Peyer's patch (tissue), 4 donors: ENCODE measurements around the gene HVCN1.

ENCODE experiments used
- POLR2A ChIP-seq, 2 donors: fragments of 450-650 bp; IDR thresholded peaks; one replicate each; pipeline ENCODE4 v1.5.1; 2017; ENCODE audit warnings: antibody characterized with exemption in 2 of 2, mild to moderate bottlenecking in 2 of 2, moderate library complexity in 2 of 2
- TF ChIP-seq, protein P1 (sequence below), 6 experiments: fragments of 450-650 bp in 4 of 6; fragments of 200-600 bp in 2 of 6; sonication (generic) in 1 of 6; IDR thresholded peaks; one replicate each; pipeline ENCODE4 v1.5.1; 2017 to 2019; ENCODE audit warnings: antibody characterized with exemption in 6 of 6, mild to moderate bottlenecking in 3 of 6, moderate library complexity in 1 of 6

- no peak for TF ChIP-seq POLR2A (IDR thresholded peaks at IDR 0.05)
- TF ChIP-seq, protein P1, sequence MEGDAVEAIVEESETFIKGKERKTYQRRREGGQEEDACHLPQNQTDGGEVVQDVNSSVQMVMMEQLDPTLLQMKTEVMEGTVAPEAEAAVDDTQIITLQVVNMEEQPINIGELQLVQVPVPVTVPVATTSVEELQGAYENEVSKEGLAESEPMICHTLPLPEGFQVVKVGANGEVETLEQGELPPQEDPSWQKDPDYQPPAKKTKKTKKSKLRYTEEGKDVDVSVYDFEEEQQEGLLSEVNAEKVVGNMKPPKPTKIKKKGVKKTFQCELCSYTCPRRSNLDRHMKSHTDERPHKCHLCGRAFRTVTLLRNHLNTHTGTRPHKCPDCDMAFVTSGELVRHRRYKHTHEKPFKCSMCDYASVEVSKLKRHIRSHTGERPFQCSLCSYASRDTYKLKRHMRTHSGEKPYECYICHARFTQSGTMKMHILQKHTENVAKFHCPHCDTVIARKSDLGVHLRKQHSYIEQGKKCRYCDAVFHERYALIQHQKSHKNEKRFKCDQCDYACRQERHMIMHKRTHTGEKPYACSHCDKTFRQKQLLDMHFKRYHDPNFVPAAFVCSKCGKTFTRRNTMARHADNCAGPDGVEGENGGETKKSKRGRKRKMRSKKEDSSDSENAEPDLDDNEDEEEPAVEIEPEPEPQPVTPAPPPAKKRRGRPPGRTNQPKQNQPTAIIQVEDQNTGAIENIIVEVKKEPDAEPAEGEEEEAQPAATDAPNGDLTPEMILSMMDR (IDR thresholded peaks at IDR 0.05), result no peak
Observed at GRCh38 chr12:110606253-110606611, 82.7 kb downstream of the HVCN1 start.
